Mesenchymal stem cell (in vitro differentiated cells and primary cell): ENCODE results near the gene EFNA1.
A peak's percentile ranks its signal among the peaks of the same experiment; 100 is the strongest.

Experiments
- DNase-seq: peaks from one replicate; pipeline ENCODE4 v3.0.0-alpha.2; 2013
- H2AFZ ChIP-seq: one replicate; pipeline ENCODE4 v1.6.1; 2013; ENCODE audit warnings: low read depth, mild to moderate bottlenecking, control low read depth, inconsistent platforms, low read length, moderate library complexity
- H2AK5ac ChIP-seq: 2 replicates; pipeline ENCODE4 v1.6.1; 2013; ENCODE audit warnings: low read length, moderate library complexity, mild to moderate bottlenecking, inconsistent platforms; ENCODE audit not compliant: severe bottlenecking
- H2BK120ac ChIP-seq: one replicate; pipeline ENCODE4 v1.6.1; 2013; ENCODE audit warnings: low read depth, mild to moderate bottlenecking, inconsistent platforms, low read length, moderate library complexity
- H2BK12ac ChIP-seq, 2 experiments: one replicate each; pipeline ENCODE4 v1.6.1; 2013; ENCODE audit warnings: inconsistent platforms in 2 of 2, low read length in 2 of 2, mild to moderate bottlenecking in 2 of 2, moderate library complexity in 2 of 2, control low read depth in 1 of 2
- H2BK15ac ChIP-seq: one replicate; pipeline ENCODE4 v1.6.1; 2013; ENCODE audit warnings: mild to moderate bottlenecking, low read depth, inconsistent platforms; ENCODE audit not compliant: poor library complexity, severe bottlenecking
- H2BK5ac ChIP-seq: 2 replicates; pipeline ENCODE4 v1.6.1; 2013; ENCODE audit warnings: low read depth, mild to moderate bottlenecking, low read length, control low read depth, inconsistent platforms; ENCODE audit not compliant: poor library complexity, severe bottlenecking
- H3K14ac ChIP-seq, 2 experiments: one replicate each; pipeline ENCODE4 v1.6.1; 2013; ENCODE audit warnings: inconsistent platforms in 2 of 2, low read length in 2 of 2, control low read depth in 1 of 2, mild to moderate bottlenecking in 1 of 2, moderate library complexity in 1 of 2
- H3K18ac ChIP-seq, 2 experiments: one replicate each; pipeline ENCODE4 v1.6.1; 2013; ENCODE audit warnings: inconsistent platforms in 2 of 2, low read length in 2 of 2, control low read depth in 1 of 2, low read depth in 1 of 2, mild to moderate bottlenecking in 1 of 2
- H3K23ac ChIP-seq, 2 experiments: one replicate each; pipeline ENCODE4 v1.6.1; 2013; ENCODE audit warnings: inconsistent platforms in 2 of 2, low read length in 2 of 2, mild to moderate bottlenecking in 2 of 2, moderate library complexity in 2 of 2, control low read depth in 1 of 2
- H3K27ac ChIP-seq: 2 replicates; pipeline ENCODE4 v1.5.1; 2013; ENCODE audit warnings: mild to moderate bottlenecking, moderate library complexity, low read length, control low read depth, inconsistent platforms; ENCODE audit not compliant: poor library complexity, severe bottlenecking
- H3K27me3 ChIP-seq, 2 experiments: 2 replicates each; pipeline versions ENCODE4 v1.6.1 to v1.7.0; 2013; ENCODE audit warnings: low read length in 2 of 2, mild to moderate bottlenecking in 2 of 2, moderate library complexity in 2 of 2, control low read depth in 1 of 2, inconsistent platforms in 1 of 2; ENCODE audit not compliant: control insufficient read depth in 1 of 2, insufficient read depth in 1 of 2
- H3K36me3 ChIP-seq, 2 experiments: 2 replicates each; pipeline versions ENCODE4 v1.6.1 to v1.7.0; 2013; ENCODE audit warnings: low read length in 2 of 2, control low read depth in 1 of 2, inconsistent platforms in 1 of 2, low read depth in 1 of 2, mild to moderate bottlenecking in 1 of 2; ENCODE audit not compliant: insufficient read depth in 2 of 2, control insufficient read depth in 1 of 2
- H3K4ac ChIP-seq, 2 experiments: one replicate each; pipeline ENCODE4 v1.6.1; 2013; ENCODE audit warnings: inconsistent platforms in 2 of 2, low read length in 2 of 2, mild to moderate bottlenecking in 2 of 2, moderate library complexity in 2 of 2, control low read depth in 1 of 2, low read depth in 1 of 2
- H3K4me1 ChIP-seq: 2 replicates; pipeline ENCODE4 v1.6.1; 2013; ENCODE audit warnings: low read depth, low read length, control low read depth; ENCODE audit not compliant: control insufficient read depth, insufficient read depth
- H3K4me2 ChIP-seq: 2 replicates; pipeline ENCODE4 v1.6.1; 2013; ENCODE audit warnings: low read length, mild to moderate bottlenecking, inconsistent platforms; ENCODE audit not compliant: poor library complexity, severe bottlenecking
- H3K4me3 ChIP-seq, 2 experiments: 2 replicates each; pipeline versions ENCODE4 v1.5.1 to v1.7.0; 2013; ENCODE audit warnings: low read length in 2 of 2, mild to moderate bottlenecking in 2 of 2, control low read depth in 1 of 2, low read depth in 1 of 2; ENCODE audit not compliant: insufficient read depth in 1 of 2
- H3K79me1 ChIP-seq: replicated peaks from 2 replicates; pipeline ENCODE4 v1.6.1; 2013; ENCODE audit warnings: mild to moderate bottlenecking, control low read depth, low read length, inconsistent platforms; ENCODE audit not compliant: poor library complexity, severe bottlenecking
- H3K9ac ChIP-seq: 2 replicates; pipeline ENCODE4 v1.7.0; 2013; ENCODE audit warnings: mild to moderate bottlenecking, low read length, moderate library complexity
- H3K9me3 ChIP-seq: 2 replicates; pipeline ENCODE4 v1.7.0; 2013; ENCODE audit warnings: mild to moderate bottlenecking, low read length; ENCODE audit not compliant: control insufficient read depth
- H4K8ac ChIP-seq: one replicate; pipeline ENCODE4 v1.6.1; 2013; ENCODE audit warnings: inconsistent platforms, mild to moderate bottlenecking, low read length, moderate library complexity
- H4K91ac ChIP-seq: one replicate; pipeline ENCODE4 v1.6.1; 2013; ENCODE audit warnings: mild to moderate bottlenecking, low read length, inconsistent platforms
- WGBS: methylation state at CpG from one replicate; pipeline ENCODE4 v1.1.7; 2013; ENCODE audit warnings: mixed read lengths; 5-methylcytosine and 5-hydroxymethylcytosine counted together

Gene EFNA1

GRCh38 chr1:155133799-155134281 lies 6.2 kb downstream of the EFNA1 start:
- DNase-seq: no peak
- H3K4me3 ChIP-seq: no peak overlapping the region
- WGBS: 90% methylated on average over 7 of the region's 7 CpGs

GRCh38 chr1:155134322-155134721 lies 6.6 kb downstream of the EFNA1 start:
- peak overlapping the region in 1 of 2 experiments; percentile 46 for H3K14ac ChIP-seq
- H2BK120ac ChIP-seq: no peak overlapping the region
- H3K4ac ChIP-seq: peak overlapping the region; percentile 17 to 80
- peaks cover 12% of the 10 kb centered on the region for H3K79me1 ChIP-seq
- no peak for DNase-seq
- no peak overlapping the region for H2BK5ac ChIP-seq
- H3K9me3 ChIP-seq: no peaks in the 10 kb centered on the region
- no peak overlapping the region for H4K8ac ChIP-seq
- 77% methylated on average over 1 of the region's 1 CpG for WGBS
- peak overlapping the region in 1 of 2 experiments; percentile 95 for H3K4me3 ChIP-seq
- peak overlapping the region; percentile 35 to 97 for H2BK12ac ChIP-seq
- peak overlapping the region; percentile 98 for H3K9ac ChIP-seq
- peak overlapping the region in 1 of 2 experiments; percentile 55 for H3K18ac ChIP-seq
- peak overlapping the region in 1 of 2 experiments; percentile 34 for H3K23ac ChIP-seq
- peaks cover 34% of the 10 kb centered on the region for H3K4me1 ChIP-seq
- no peak overlapping the region for H2AFZ ChIP-seq
- H2AK5ac ChIP-seq: peak overlapping the region; percentile 55
- H3K27me3 ChIP-seq: peaks cover 0 to 15% of the 10 kb centered on the region in 2 experiments
- peaks cover 15 to 26% of the 10 kb centered on the region in 2 experiments for H3K36me3 ChIP-seq
- no peak overlapping the region for H4K91ac ChIP-seq
- H3K27ac ChIP-seq: peak overlapping the region; percentile 99
- H2BK15ac ChIP-seq: no peak overlapping the region
- peak overlapping the region; percentile 81 for H3K4me2 ChIP-seq

More at GRCh38 chr1:155133799-155134281, 6.2 kb downstream of the EFNA1 start:
- Histone ChIP-seq H4K91ac (no peak overlapping the region), H2AFZ (no peak overlapping the region), H2BK12ac (peak overlapping the region in 1 of 2 experiments; percentile 97), H3K27ac (no peak overlapping the region), H3K14ac (no peak overlapping the region), H3K9me3 (no peaks in the 10 kb centered on the region), H3K79me1 (peaks cover 12% of the 10 kb centered on the region), H3K4me1 (peaks cover 37% of the 10 kb centered on the region), H3K18ac (no peak overlapping the region), H2BK15ac (no peak overlapping the region), H3K36me3 (peaks cover 14 to 26% of the 10 kb centered on the region in 2 experiments), H3K4ac (no peak overlapping the region), H2AK5ac (no peak overlapping the region), H2BK120ac (no peak overlapping the region), H2BK5ac (no peak overlapping the region), H3K9ac (peak overlapping the region; percentile 98), H3K4me2 (no peak overlapping the region), H4K8ac (no peak overlapping the region), H3K23ac (no peak overlapping the region), H3K27me3 (peaks cover 2 to 20% of the 10 kb centered on the region in 2 experiments)

GRCh38 chr1:155134880-155135414 lies 7.3 kb downstream of the EFNA1 start:
- Histone ChIP-seq H2AK5ac (peak overlapping the region; percentile 40), H3K79me1 (peaks cover 12% of the 10 kb centered on the region), H3K18ac (peak overlapping the region; percentile 4 to 92), H2AFZ (peak overlapping the region; percentile 98), H3K4ac (peak overlapping the region in 1 of 2 experiments; percentile 94), H4K8ac (peak overlapping the region; percentile 33), H3K9me3 (no peaks in the 10 kb centered on the region), H3K4me2 (peak overlapping the region; percentile 81), H3K27ac (peak overlapping the region; percentile 99), H2BK12ac (no peak overlapping the region), H3K27me3 (peaks cover 0 to 9% of the 10 kb centered on the region in 2 experiments), H3K23ac (no peak overlapping the region), H3K14ac (peak overlapping the region in 1 of 2 experiments; percentile 36), H4K91ac (no peak overlapping the region), H2BK15ac (no peak overlapping the region), H3K36me3 (peaks cover 15 to 26% of the 10 kb centered on the region in 2 experiments), H3K9ac (peak overlapping the region; percentile 98), H3K4me3 (peak overlapping the region; percentile 64 to 95), H2BK5ac (no peak overlapping the region), H3K4me1 (peaks cover 28% of the 10 kb centered on the region), H2BK120ac (peak overlapping the region; percentile 22)
- DNase-seq: peak; percentile 98
- 5% methylated on average over 13 of the region's 18 CpGs for WGBS

- no peaks in the 10 kb centered on the region for H3K9me3 ChIP-seq
- peak within 1 kb of the TSS; percentile 66 to 95 for H3K4me3 ChIP-seq
- H3K4ac ChIP-seq: peak within 1 kb of the TSS; percentile 66 to 94
- H2BK15ac ChIP-seq: peak within 1 kb of the TSS; percentile 77
- H2BK12ac ChIP-seq: peak within 1 kb of the TSS; percentile 28 to 42
- peak; percentile 97 for DNase-seq
- H3K4me2 ChIP-seq: peak within 1 kb of the TSS; percentile 81
- peak within 1 kb of the TSS; percentile 19 for H2BK5ac ChIP-seq
- peaks cover 0 to 8% of the 10 kb centered on the region in 2 experiments for H3K27me3 ChIP-seq
- peaks cover 25% of the 10 kb centered on the region for H3K4me1 ChIP-seq
- H2AFZ ChIP-seq: peak within 1 kb of the TSS; percentile 98
- peaks cover 12% of the 10 kb centered on the region for H3K79me1 ChIP-seq
- H4K91ac ChIP-seq: peak within 1 kb of the TSS; percentile 85
- H3K18ac ChIP-seq: peak within 1 kb of the TSS; percentile 95 to 96
- WGBS: under 1% methylated on average over 37 of the region's 52 CpGs
- H3K9ac ChIP-seq: peak within 1 kb of the TSS; percentile 98
- peak within 1 kb of the TSS in 1 of 2 experiments; percentile 89 for H3K14ac ChIP-seq
- H3K36me3 ChIP-seq: peaks cover 15 to 26% of the 10 kb centered on the region in 2 experiments
- peak within 1 kb of the TSS; percentile 99 for H3K27ac ChIP-seq
- peak within 1 kb of the TSS; percentile 78 for H2AK5ac ChIP-seq
- peak within 1 kb of the TSS; percentile 84 for H2BK120ac ChIP-seq
- peak within 1 kb of the TSS in 1 of 2 experiments; percentile 93 for H3K23ac ChIP-seq
- peak within 1 kb of the TSS; percentile 79 for H4K8ac ChIP-seq
Measured at GRCh38 chr1:155135415-155136028, 7.8 kb downstream of the EFNA1 start, which contains the start of gene SLC50A1. TSS of gene SLC50A1 (plus strand) at chr1:155135852. CDS start at chr1:155135912, 60 bp downstream.
